Fibroblast of the aortic adventitia (primary cell): ENCODE measurements around the gene DVL3. TPM values are rescaled to one million over a fixed set of nuclear protein-coding genes. Genes with fewer than 3 reads are reported as not detected.

Experiments used
- DNase-seq: peaks from one replicate; pipeline ENCODE4 v3.0.0-alpha.2; 2010; ENCODE audit warnings: low read depth
- H3K4me3 ChIP-seq: 2 replicates; pipeline ENCODE4 v1.5.1; 2011; ENCODE audit warnings: low read depth, mild to moderate bottlenecking, control low read depth, low read length, moderate library complexity
- total RNA-seq: library from RNA; depleted of rRNA; stranded (reverse); fragments of >200 nt; gene quantifications from 2 replicates; pipeline ENCODE4 v1.2.3, GENCODE V29; 2012; ENCODE audit warnings: low replicate concordance
- TF ChIP-seq, protein P1 (sequence below): IDR thresholded peaks from 2 replicates; pipeline ENCODE4 v1.5.1; 2011; ENCODE audit warnings: mild to moderate bottlenecking, low read length, control low read depth, inconsistent platforms; ENCODE audit not compliant: insufficient read depth

The DVL3 gene
- total RNA-seq, 1 donor, result 28.2 TPM

DNA sequence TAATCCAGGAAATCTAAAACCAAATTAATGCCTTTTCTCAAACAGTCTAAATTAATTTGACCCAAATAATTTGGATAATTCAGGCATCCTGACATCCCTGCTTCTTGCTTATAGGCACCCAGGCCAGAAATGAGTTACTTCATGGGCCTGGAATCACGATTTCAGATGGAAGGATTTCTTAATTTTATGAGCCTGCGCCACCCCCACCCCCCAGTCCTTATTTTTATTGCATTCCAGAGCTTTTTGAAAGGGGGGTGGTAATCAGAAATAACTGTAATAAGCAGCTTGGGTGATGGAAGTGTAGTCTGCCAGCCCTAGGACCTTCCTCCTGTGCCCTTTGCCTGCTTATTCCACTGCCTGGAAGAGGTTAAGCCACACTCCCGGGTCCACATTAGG is 20.8 kb downstream of the DVL3 start:
- DNase-seq, result no peak
- TF ChIP-seq, protein P1, sequence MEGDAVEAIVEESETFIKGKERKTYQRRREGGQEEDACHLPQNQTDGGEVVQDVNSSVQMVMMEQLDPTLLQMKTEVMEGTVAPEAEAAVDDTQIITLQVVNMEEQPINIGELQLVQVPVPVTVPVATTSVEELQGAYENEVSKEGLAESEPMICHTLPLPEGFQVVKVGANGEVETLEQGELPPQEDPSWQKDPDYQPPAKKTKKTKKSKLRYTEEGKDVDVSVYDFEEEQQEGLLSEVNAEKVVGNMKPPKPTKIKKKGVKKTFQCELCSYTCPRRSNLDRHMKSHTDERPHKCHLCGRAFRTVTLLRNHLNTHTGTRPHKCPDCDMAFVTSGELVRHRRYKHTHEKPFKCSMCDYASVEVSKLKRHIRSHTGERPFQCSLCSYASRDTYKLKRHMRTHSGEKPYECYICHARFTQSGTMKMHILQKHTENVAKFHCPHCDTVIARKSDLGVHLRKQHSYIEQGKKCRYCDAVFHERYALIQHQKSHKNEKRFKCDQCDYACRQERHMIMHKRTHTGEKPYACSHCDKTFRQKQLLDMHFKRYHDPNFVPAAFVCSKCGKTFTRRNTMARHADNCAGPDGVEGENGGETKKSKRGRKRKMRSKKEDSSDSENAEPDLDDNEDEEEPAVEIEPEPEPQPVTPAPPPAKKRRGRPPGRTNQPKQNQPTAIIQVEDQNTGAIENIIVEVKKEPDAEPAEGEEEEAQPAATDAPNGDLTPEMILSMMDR, result no peak
- peak overlapping the region; percentile 97 for H3K4me3 ChIP-seq

DNA sequence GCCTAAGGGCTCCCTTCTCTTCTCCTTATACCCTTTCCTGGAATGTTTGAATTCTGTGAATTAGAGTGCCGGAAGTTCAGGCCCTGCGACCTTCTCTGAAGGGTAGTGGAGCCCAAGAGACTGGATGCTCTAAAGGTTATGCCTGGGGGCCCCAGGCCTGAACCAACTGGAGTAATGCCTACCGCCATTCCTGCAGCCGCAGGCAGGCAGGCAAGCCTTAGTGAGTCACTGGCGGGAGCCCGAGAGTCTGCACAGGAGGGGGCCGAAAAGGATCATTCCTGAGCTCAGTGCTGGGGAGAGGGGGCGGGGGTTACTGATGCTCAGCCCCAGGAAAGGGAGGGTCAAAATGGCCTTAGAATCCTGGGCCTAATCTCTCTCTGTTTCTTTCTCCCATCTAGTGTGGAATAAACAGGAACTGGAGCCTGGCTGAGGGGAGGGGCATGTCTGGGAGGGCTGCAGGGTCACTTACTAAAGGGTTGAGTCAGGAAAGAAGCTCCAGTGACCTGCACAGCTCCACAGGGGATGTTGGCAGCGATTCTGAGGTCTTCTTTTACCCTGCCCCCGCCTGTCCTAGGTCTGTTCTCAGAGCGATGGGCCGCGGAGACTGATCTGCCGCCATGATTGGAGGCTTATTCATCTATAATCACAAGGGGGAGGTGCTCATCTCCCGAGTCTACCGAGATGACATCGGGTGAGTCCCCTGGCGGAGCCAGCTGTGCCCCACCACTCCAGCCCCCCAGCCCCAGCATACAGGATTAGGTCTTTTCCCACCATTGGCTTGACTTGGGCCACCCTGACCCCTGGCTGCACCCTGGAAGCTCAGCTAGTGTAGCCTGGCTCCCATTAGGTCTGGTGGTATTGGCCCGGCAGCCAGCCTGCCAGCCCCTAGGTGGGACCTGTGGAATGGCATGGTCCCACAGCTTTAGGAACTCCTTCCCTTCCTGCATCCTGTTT is 21.5 kb downstream of the DVL3 start:
- TF ChIP-seq, protein P1, result peak; percentile 6
- H3K4me3 ChIP-seq, result peak overlapping the region; percentile 97
- DNase-seq, result peak; percentile 92

DNA sequence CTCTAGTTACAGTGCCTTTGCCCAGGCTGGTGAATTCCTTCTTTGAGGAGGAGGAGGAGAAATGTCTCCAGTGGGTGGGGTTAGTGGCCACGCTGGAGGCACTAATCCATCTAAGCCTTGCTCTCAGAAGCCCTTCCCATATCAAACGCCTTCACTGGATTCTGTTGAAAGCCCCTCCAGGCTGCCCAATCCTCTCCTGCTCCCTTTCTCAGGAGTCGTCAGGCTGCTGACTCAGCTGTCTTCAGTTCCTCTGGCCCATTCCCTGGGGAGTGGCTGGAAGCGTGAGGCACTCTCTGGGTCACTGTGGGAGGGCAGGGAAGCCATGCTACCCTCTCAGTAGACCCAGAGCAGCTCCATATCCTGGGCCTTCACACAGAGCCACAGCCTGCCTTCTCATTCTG is 22.2 kb downstream of the DVL3 start:
- peak overlapping the region; percentile 97 for H3K4me3 ChIP-seq
- peak; percentile 52 for DNase-seq
- TF ChIP-seq, protein P1, result no peak

DNA sequence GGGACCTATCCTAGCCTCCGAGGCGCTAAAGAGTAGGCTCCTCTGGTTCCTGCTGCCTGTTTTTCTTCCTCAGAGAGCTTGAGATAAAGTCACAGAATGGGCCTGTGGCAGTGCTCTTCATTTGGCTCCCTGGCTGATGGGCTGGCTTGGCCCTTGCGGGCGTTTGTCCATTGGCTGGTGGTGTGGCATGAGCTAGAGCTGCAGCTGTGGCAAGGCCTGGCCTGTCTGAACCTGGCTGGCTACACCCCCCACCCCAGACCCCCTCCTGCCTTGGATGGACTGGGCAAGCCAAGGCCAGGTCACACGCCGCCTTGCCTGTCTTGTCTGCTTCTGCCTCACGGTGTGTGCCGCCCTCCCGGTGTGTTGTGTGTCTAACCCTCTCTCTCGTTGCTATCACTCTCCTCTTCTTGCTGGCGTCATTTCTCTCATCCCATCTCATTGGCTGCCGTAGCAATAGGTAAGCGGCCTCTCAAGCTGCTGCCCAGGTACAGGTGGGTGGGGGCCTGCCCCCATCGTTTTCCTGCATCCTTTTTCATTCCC is 22.7 kb downstream of the DVL3 start:
- TF ChIP-seq, protein P1, result no peak
- no peak for DNase-seq
- H3K4me3 ChIP-seq, result peak overlapping the region; percentile 97

DNA sequence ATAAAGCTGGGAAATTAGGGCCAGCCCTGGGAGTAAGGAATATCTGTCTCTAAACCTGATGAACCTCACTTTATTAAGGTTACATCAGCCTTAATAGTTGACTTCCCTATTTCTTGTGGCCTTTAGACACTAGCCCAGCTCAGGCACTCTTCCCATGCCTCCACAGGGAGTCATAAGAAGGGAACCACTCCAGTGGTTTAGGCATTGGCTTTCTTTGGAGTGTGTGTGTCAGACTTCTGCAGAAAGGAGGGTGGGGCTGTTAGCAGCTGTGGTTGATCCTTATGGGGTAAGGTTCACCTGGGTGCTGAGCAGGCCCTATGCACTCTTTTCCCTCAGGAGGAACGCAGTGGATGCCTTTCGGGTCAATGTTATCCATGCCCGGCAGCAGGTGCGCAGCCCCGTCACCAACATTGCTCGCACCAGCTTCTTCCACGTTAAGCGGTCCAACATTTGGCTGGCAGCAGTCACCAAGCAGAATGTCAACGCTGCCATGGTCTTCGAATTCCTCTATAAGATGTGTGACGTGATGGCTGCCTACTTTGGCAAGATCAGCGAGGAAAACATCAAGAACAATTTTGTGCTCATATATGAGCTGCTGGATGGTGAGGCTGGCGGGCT is 23.5 kb downstream of the DVL3 start:
- no peak for DNase-seq
- TF ChIP-seq, protein P1, result no peak
- no peak overlapping the region for H3K4me3 ChIP-seq

DNA sequence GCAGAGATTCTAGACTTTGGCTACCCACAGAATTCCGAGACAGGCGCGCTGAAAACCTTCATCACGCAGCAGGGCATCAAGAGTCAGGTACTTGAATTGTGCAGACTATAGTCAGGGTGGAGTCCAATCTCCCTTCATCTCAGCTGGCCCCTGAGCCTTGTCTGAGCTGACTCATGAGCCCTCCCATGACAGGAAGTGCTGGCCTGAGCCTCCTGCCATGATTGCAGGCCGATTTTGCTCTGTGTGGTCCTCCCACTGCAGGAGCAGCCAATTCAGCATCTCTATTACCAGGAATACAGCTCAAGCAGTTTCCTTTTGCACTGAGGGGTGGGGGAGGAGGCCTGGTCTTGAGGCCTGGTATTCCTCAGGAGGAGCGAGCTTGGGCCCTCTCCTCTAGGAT is 25.0 kb downstream of the DVL3 start:
- TF ChIP-seq, protein P1, result no peak
- H3K4me3 ChIP-seq, result no peak overlapping the region
- peak; percentile 78 for DNase-seq
